Keratinocyte (primary cell): ENCODE results near the gene FAM219A. TPM values are rescaled to one million over a fixed set of nuclear protein-coding genes. Genes with fewer than 3 reads are reported as not detected.

ENCODE experiments used
- DNase-seq: peaks from one replicate; pipeline ENCODE4 v3.0.0-alpha.2; 2011; ENCODE audit warnings: low read depth, missing footprints, low spot score
- FAIRE-seq: peaks from 2 replicates; lab custom pipeline; 2011; peaks lifted over from hg19 to GRCh38; lab: Jason Lieb, UNC
- H2AFZ ChIP-seq: 2 replicates; pipeline ENCODE4 v1.6.0; 2012; ENCODE audit warnings: low read length, control low read depth, inconsistent platforms; ENCODE audit not compliant: control insufficient read depth
- H3K27ac ChIP-seq: 2 replicates; pipeline ENCODE4 v1.5.1; 2011; ENCODE audit warnings: low read length; ENCODE audit not compliant: control insufficient read depth, insufficient read depth
- H3K27me3 ChIP-seq: 3 replicates; pipeline ENCODE4 v1.6.0; 2011; ENCODE audit warnings: low read length; ENCODE audit not compliant: control insufficient read depth, insufficient read depth; ENCODE audit errors: extremely low read depth
- H3K36me3 ChIP-seq, 2 experiments: 2 replicates in 1 of 2; 3 replicates in 1 of 2; pipeline ENCODE4 v1.5.1; 2011; ENCODE audit warnings: low read length in 2 of 2, mild to moderate bottlenecking in 1 of 2; ENCODE audit not compliant: control insufficient read depth in 2 of 2, insufficient read depth in 2 of 2; ENCODE audit errors: extremely low read depth in 1 of 2
- H3K4me1 ChIP-seq: 3 replicates; pipeline ENCODE4 v1.5.1; 2011; ENCODE audit warnings: low read length; ENCODE audit not compliant: control insufficient read depth, insufficient read depth; ENCODE audit errors: extremely low read depth
- H3K4me2 ChIP-seq: 3 replicates; pipeline ENCODE4 v1.6.0; 2011; ENCODE audit warnings: low read depth, low read length; ENCODE audit not compliant: control insufficient read depth, insufficient read depth; ENCODE audit errors: extremely low read depth
- H3K4me3 ChIP-seq, 3 experiments: fragments of 200-600 bp in 1 of 3; sonication (generic) in 1 of 3; 2 replicates in 2 of 3; 3 replicates in 1 of 3; pipeline ENCODE4 v1.5.1; 2011 to 2016; ENCODE audit warnings: low read length in 3 of 3, mild to moderate bottlenecking in 3 of 3, control low read depth in 2 of 3, inconsistent platforms in 1 of 3, low read depth in 1 of 3, mixed read lengths in 1 of 3, mixed run types in 1 of 3, moderate library complexity in 1 of 3; ENCODE audit not compliant: control insufficient read depth in 2 of 3, insufficient read depth in 2 of 3; ENCODE audit errors: extremely low read depth in 1 of 3
- H3K79me2 ChIP-seq: 2 replicates; pipeline ENCODE4 v1.6.0; 2012; ENCODE audit warnings: low read length; ENCODE audit not compliant: control insufficient read depth, insufficient read depth
- H3K9ac ChIP-seq: 3 replicates; pipeline ENCODE4 v1.6.0; 2011; ENCODE audit warnings: low read length; ENCODE audit not compliant: control insufficient read depth, insufficient read depth; ENCODE audit errors: extremely low read depth
- H3K9me1 ChIP-seq: 3 replicates; pipeline ENCODE4 v1.6.0; 2011; ENCODE audit warnings: low read length; ENCODE audit not compliant: control insufficient read depth, insufficient read depth; ENCODE audit errors: extremely low read depth
- H3K9me3 ChIP-seq: 2 replicates; pipeline ENCODE4 v1.5.1; 2012; ENCODE audit warnings: low read depth, low read length; ENCODE audit not compliant: control insufficient read depth
- H4K20me1 ChIP-seq: 3 replicates; pipeline ENCODE4 v1.6.0; 2011; ENCODE audit warnings: low read length; ENCODE audit not compliant: control insufficient read depth, insufficient read depth; ENCODE audit errors: extremely low read depth
- CTCF ChIP-seq, 3 experiments: IDR thresholded peaks in 1 of 3; conservative IDR thresholded peaks in 1 of 3; optimal IDR thresholded peaks in 1 of 3; 2 replicates in 2 of 3; 3 replicates in 1 of 3; pipeline versions ENCODE3 to v1.5.1; 2011; ENCODE audit warnings: low read length in 3 of 3, mild to moderate bottlenecking in 3 of 3, moderate library complexity in 2 of 3, control low read depth in 1 of 3, inconsistent platforms in 1 of 3; ENCODE audit not compliant: insufficient read depth in 2 of 3; ENCODE audit errors: extremely low read depth in 1 of 3
- EZH2 ChIP-seq: IDR thresholded peaks from one replicate; pipeline ENCODE4 v1.6.1; 2012; ENCODE audit warnings: inconsistent platforms, mild to moderate bottlenecking, low read length, moderate library complexity
- dilution Hi-C: fragments of 300-500 bp; cut with MboI; formaldehyde crosslinking; loops from one replicate; pipeline ENCODE4 v1.7.0; 2020; ENCODE audit warnings: low sequenced_read_pairs; ENCODE audit not compliant: extremely low pct_ligation_motif_present
- polyA plus RNA-seq, 5 experiments: library from polyadenylated mRNA; depleted of rRNA in 3 of 5; stranded (reverse) in 3 of 5; stranded (forward) in 1 of 5; unstranded in 1 of 5; fragments of >200 nt; gene quantifications; 1 replicate in 1 of 5; 2 replicates in 3 of 5; 3 replicates in 1 of 5; pipeline versions ENCODE4 v1.2.1 to v1.2.3, GENCODE V29; 2011 to 2012; ENCODE audit warnings: missing spikeins in 2 of 5, low read depth in 1 of 5, low replicate concordance in 1 of 5

Gene FAM219A
- polyA plus RNA-seq, 1 donor (not counting 4 experiments of a cell fraction or from before 2014, with no cell fraction given) = 8.9 TPM

- Histone ChIP-seq H3K27me3 (no peaks in the 10 kb centered on the region), H3K4me3 (no peak overlapping the region), H3K9me1 (no peaks in the 10 kb centered on the region), H3K27ac (peak overlapping the region; percentile 10), H3K9ac (no peak overlapping the region), H2AFZ (no peak overlapping the region), H3K9me3 (no peaks in the 10 kb centered on the region), H3K79me2 (no peaks in the 10 kb centered on the region), H3K4me2 (peak overlapping the region; percentile 63), H3K4me1 (peaks cover 26% of the 10 kb centered on the region), H4K20me1 (no peaks in the 10 kb centered on the region), H3K36me3 (no peaks in the 10 kb centered on the region)
- dilution Hi-C loops = no loop called here
- FAIRE-seq = no peak
- peak; percentile 32 for DNase-seq
- no peak for TF ChIP-seq CTCF (optimal IDR thresholded peaks at IDR 0.05 in 1 of 3, IDR thresholded peaks at IDR 0.05 in 1 of 3, conservative IDR thresholded peaks at IDR 0.05 in 1 of 3; ENCODE audit: extremely low read depth in 1 of 3, insufficient read depth in 2 of 3, low read length in 3 of 3)
- TF ChIP-seq EZH2 = no peak
Measured at GRCh38 chr9:34463098-34463900, 4.9 kb upstream of the FAM219A start.

GRCh38 chr9:34459941-34460340 lies 1.6 kb upstream of the FAM219A start:
- H3K9ac ChIP-seq = no peak overlapping the region
- no peaks in the 10 kb centered on the region for H3K9me3 ChIP-seq
- H3K4me1 ChIP-seq = peaks cover 37% of the 10 kb centered on the region
- H3K27me3 ChIP-seq = no peaks in the 10 kb centered on the region
- H3K9me1 ChIP-seq = no peaks in the 10 kb centered on the region
- TF ChIP-seq EZH2 = no peak
- DNase-seq (no peak), FAIRE-seq (no peak)
- H2AFZ ChIP-seq = no peak overlapping the region
- H3K79me2 ChIP-seq = peaks cover 16% of the 10 kb centered on the region
- no peak overlapping the region for H3K4me3 ChIP-seq
- H3K4me2 ChIP-seq = no peak overlapping the region
- H3K36me3 ChIP-seq = no peaks in the 10 kb centered on the region
- no peaks in the 10 kb centered on the region for H4K20me1 ChIP-seq
- dilution Hi-C loops = no loop called here
- H3K27ac ChIP-seq = no peak overlapping the region
